ENCODE data around the gene RIMBP2. TPM values are rescaled to one million over a fixed set of nuclear protein-coding genes. Genes with fewer than 3 reads are reported as not detected.
"Not testable (repeated sequence)": the region's sequence is repeated elsewhere in the genome, so short reads cannot be mapped to it uniquely, and the experiment has no call there.

Gene RIMBP2
- total RNA-seq, 1 experiment from 2014 or later, result 2.1 TPM

GRCh38 chr12:130593056-130593455 lies 123.0 kb downstream of the RIMBP2 start:
- H3K27me3 ChIP-seq (ENCODE audit: control insufficient read depth, insufficient read depth, low read length), result no peaks in the 10 kb centered on the region
- no peak overlapping the region for H3K4me3 ChIP-seq (ENCODE audit: insufficient read depth, low read depth, low read length)
- DNase-seq, result no peak
- no peaks in the 10 kb centered on the region for H3K36me3 ChIP-seq (replicated peaks; ENCODE audit: control insufficient read depth, insufficient read depth, low read length)

GRCh38 chr12:130592641-130593040 lies 123.5 kb downstream of the RIMBP2 start:
- Histone ChIP-seq H3K36me3 (replicated peaks; ENCODE audit: control insufficient read depth, insufficient read depth, low read length) (no peaks in the 10 kb centered on the region), H3K4me3 (ENCODE audit: insufficient read depth, low read depth, low read length) (no peak overlapping the region), H3K27me3 (ENCODE audit: control insufficient read depth, insufficient read depth, low read length) (no peaks in the 10 kb centered on the region)
- no peak for DNase-seq

DNA sequence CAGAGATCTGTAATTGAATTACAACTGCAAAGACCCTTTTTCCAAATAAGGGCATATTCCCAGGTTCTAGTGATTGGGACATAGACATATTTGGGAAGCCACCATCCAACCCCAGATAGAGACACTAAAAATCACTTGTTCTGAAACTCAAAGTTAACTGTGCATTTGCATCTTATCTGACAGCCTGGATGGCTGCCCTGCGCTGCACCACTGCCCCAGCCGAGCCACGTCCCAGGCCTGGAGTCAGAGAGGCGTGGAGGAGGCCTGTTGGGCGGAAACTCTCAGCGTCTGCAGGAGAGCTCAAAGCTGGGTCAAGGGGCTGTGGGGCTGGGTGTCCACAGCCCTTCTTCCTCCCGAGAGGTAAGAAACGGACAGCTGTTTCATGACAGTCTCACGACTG lies 124.4 kb downstream of the RIMBP2 start:
- Histone ChIP-seq H3K36me3 (replicated peaks; ENCODE audit: control insufficient read depth, insufficient read depth, low read length) (no peaks in the 10 kb centered on the region), H3K4me3 (ENCODE audit: insufficient read depth, low read depth, low read length) (no peak overlapping the region), H3K27me3 (ENCODE audit: control insufficient read depth, insufficient read depth, low read length) (no peaks in the 10 kb centered on the region)
- no peak for DNase-seq

DNA sequence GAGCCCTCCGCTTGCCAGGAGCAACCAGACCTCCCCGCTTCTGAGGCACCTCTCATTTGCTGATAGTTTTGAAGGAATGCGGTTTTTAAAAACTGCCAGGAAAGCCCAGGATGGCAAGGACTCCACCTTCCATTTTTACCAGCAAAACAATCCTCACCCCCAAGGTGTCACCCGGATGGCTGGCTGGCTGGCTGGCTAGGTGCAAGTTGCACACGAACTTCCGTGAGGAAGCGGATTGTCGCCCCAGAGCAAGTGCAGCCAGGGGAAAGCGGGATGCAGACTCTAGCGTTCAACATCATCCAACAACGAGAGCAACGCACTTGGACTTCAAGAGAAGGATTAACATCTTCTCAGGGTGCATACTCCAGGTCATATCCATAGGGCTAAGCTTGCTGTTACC lies 125.4 kb downstream of the RIMBP2 start:
- H3K27me3 ChIP-seq (ENCODE audit: control insufficient read depth, insufficient read depth, low read length), result no peaks in the 10 kb centered on the region
- no peaks in the 10 kb centered on the region for H3K36me3 ChIP-seq (replicated peaks; ENCODE audit: control insufficient read depth, insufficient read depth, low read length)
- H3K4me3 ChIP-seq (ENCODE audit: insufficient read depth, low read depth, low read length), result no peak overlapping the region
- DNase-seq, result no peak

GRCh38 chr12:130589540-130590317 lies 126.4 kb downstream of the RIMBP2 start:
- H3K4me3 ChIP-seq (ENCODE audit: insufficient read depth, low read depth, low read length), result no peak overlapping the region
- H3K27me3 ChIP-seq (ENCODE audit: control insufficient read depth, insufficient read depth, low read length), result no peaks in the 10 kb centered on the region
- DNase-seq, result no peak
- H3K36me3 ChIP-seq (replicated peaks; ENCODE audit: control insufficient read depth, insufficient read depth, low read length), result no peaks in the 10 kb centered on the region

DNA sequence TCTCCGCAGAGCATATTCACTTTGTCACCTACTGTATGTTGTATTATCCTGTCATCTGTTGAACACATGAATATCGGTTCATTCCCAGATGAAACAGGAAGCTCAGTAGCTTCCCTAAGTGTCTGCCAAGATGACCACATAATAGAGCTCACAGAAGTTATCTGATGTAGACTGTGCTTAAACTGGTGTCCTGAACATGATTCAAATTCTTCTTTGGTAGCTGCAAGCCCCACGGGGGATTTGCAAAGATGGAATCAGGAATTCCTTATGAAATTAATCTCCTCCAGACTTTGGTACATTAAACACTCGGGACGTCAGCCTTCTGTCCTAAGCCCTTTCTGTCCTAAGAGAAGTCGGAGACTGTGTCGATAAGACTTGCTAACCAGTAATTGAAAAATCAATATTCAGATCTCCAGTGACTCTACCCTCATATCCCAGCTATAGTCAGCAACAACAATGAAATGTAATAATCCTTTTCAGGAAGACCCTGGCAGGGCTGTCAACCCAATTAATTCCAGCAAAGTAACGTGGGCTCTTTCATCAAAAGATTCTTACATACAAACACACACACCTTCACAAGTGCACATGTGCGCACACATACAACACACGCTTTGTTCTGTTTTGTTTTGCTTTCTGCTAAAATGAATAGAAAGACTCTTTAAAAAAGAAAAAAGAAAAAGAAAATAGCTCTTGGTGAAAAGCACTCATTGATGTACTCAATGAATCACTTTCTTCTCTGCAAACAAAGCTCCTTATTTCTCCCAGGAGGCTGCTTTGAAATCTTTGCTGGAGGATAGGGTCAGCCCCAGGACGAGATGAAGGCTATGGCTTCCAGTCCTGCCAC lies 127.2 kb downstream of the RIMBP2 start:
- DNase-seq, result no peak
- H3K36me3 ChIP-seq (replicated peaks; ENCODE audit: control insufficient read depth, insufficient read depth, low read length), result no peaks in the 10 kb centered on the region
- H3K4me3 ChIP-seq (ENCODE audit: insufficient read depth, low read depth, low read length), result no peak overlapping the region
- no peaks in the 10 kb centered on the region for H3K27me3 ChIP-seq (ENCODE audit: control insufficient read depth, insufficient read depth, low read length)

DNA sequence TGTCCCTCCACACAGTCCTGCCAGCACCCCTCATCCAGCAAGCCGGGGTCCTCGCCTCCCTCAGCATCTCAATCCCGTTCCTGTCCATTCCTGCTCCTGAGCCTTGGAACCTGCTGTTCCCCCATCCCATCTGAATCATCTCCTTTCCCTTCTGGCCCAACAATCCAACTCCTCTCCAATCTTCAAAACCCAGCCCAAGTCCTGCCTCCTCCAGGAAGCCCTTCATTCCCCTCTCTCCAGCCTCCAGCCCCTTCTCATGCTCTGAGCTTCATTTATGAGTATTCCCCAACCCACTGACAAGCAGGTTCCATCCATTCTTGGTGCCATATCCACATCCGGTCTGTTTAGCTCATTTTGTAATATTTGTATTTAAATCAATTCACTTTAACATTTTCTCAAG lies 128.1 kb downstream of the RIMBP2 start:
- H3K4me3 ChIP-seq (ENCODE audit: insufficient read depth, low read depth, low read length), result no peak overlapping the region
- no peaks in the 10 kb centered on the region for H3K27me3 ChIP-seq (ENCODE audit: control insufficient read depth, insufficient read depth, low read length)
- H3K36me3 ChIP-seq (replicated peaks; ENCODE audit: control insufficient read depth, insufficient read depth, low read length), result no peaks in the 10 kb centered on the region
- no peak for DNase-seq

DNA sequence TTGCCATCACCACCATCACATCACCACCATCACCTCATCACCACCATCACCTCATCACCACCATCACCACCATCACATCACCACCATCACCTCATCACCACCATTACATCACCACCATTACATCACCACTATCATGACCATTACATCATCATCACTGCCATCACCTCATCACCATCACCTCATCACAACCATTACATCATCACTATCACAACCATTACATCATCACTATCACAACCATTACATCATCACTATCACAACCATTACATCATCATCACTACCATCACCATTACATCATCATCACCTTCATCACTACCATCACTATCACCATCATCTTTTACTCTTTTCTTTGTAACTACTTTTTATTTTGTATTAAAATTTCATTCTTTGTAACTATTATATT lies 131.6 kb downstream of the RIMBP2 start:
- H3K4me3 ChIP-seq (ENCODE audit: insufficient read depth, low read depth, low read length); H3K27me3 ChIP-seq (ENCODE audit: control insufficient read depth, insufficient read depth, low read length); H3K36me3 ChIP-seq (replicated peaks; ENCODE audit: control insufficient read depth, insufficient read depth, low read length); DNase-seq: not testable (repeated sequence)

GRCh38 chr12:130583800-130584199 lies 132.3 kb downstream of the RIMBP2 start:
- Histone ChIP-seq H3K27me3 (ENCODE audit: control insufficient read depth, insufficient read depth, low read length) (no peaks in the 10 kb centered on the region), H3K4me3 (ENCODE audit: insufficient read depth, low read depth, low read length) (no peak overlapping the region), H3K36me3 (replicated peaks; ENCODE audit: control insufficient read depth, insufficient read depth, low read length) (no peaks in the 10 kb centered on the region)
- no peak for DNase-seq

DNA sequence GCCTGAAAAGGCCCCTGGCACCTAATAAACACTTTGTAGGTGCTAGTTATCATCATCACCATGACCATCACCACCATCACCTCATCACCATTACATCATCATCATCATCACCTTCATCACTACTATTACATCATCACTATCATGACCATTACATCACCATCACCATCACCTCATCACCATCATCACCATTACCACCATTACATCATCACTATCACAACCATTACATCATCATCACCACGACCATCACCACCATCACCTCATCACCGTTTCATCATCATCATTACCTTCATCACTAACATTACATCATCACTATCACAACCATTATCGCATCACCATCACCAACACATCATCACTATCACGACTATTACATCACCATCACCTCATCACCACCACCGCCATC lies 132.8 kb downstream of the RIMBP2 start:
- Histone ChIP-seq H3K27me3 (ENCODE audit: control insufficient read depth, insufficient read depth, low read length) (no peaks in the 10 kb centered on the region), H3K36me3 (replicated peaks; ENCODE audit: control insufficient read depth, insufficient read depth, low read length) (no peaks in the 10 kb centered on the region), H3K4me3 (ENCODE audit: insufficient read depth, low read depth, low read length) (no peak overlapping the region)
- no peak for DNase-seq

DNA sequence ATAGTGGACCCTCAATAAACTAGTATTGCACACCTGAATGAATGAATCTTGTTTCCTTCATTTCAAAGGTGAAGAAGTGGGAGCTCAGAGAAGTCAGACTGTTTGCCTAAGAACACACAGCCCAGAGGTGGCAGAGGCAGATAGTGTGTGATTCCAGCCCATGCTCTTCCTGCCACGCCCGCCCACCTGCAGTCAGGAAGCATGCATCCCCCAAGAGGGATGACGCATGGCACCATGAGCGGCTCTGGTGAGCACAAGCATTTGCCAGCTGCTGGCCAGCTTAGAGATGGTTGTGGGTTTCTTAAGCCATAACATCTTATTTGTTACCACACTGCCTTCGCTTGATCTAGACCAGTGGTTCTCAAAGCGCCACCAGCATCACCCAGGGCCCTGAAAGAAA lies 133.8 kb downstream of the RIMBP2 start:
- no peak overlapping the region for H3K4me3 ChIP-seq (ENCODE audit: insufficient read depth, low read depth, low read length)
- H3K27me3 ChIP-seq (ENCODE audit: control insufficient read depth, insufficient read depth, low read length), result no peaks in the 10 kb centered on the region
- no peak for DNase-seq
- no peaks in the 10 kb centered on the region for H3K36me3 ChIP-seq (replicated peaks; ENCODE audit: control insufficient read depth, insufficient read depth, low read length)

- H3K27me3 ChIP-seq (ENCODE audit: control insufficient read depth, insufficient read depth, low read length), result no peaks in the 10 kb centered on the region
- no peaks in the 10 kb centered on the region for H3K36me3 ChIP-seq (replicated peaks; ENCODE audit: control insufficient read depth, insufficient read depth, low read length)
- H3K4me3 ChIP-seq (ENCODE audit: insufficient read depth, low read depth, low read length), result no peak overlapping the region
- DNase-seq, result no peak
Observed at GRCh38 chr12:130581782-130582181, 134.3 kb downstream of the RIMBP2 start.

DNA sequence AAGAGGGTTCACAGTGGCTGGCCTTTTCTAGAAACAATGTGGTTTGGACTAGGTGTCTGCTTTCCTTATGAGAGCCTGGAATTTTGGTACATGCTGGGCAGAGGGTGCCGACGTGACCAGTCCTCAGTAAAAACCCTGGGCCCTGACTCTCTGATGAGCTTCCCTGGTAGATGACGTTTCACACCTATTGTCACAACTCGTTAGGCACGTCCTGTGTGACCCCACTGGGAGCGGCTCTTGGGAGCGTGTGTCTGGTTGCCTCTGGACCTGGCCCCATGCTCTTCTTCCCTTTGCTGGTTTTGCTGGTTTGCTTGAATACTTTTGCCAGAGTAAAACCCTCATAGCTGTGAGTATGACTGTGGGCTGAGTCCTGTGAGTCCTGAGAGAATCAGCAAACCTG lies 136.9 kb downstream of the RIMBP2 start:
- no peaks in the 10 kb centered on the region for H3K36me3 ChIP-seq (replicated peaks; ENCODE audit: control insufficient read depth, insufficient read depth, low read length)
- H3K27me3 ChIP-seq (ENCODE audit: control insufficient read depth, insufficient read depth, low read length), result no peaks in the 10 kb centered on the region
- no peak for DNase-seq
- H3K4me3 ChIP-seq (ENCODE audit: insufficient read depth, low read depth, low read length), result no peak overlapping the region

GRCh38 chr12:130577351-130577750 lies 138.7 kb downstream of the RIMBP2 start:
- no peak overlapping the region for H3K4me3 ChIP-seq (ENCODE audit: insufficient read depth, low read depth, low read length)
- no peak for DNase-seq
- no peaks in the 10 kb centered on the region for H3K27me3 ChIP-seq (ENCODE audit: control insufficient read depth, insufficient read depth, low read length)
- H3K36me3 ChIP-seq (replicated peaks; ENCODE audit: control insufficient read depth, insufficient read depth, low read length), result no peaks in the 10 kb centered on the region

GRCh38 chr12:130576371-130576816 lies 139.7 kb downstream of the RIMBP2 start:
- no peak for DNase-seq
- Histone ChIP-seq H3K36me3 (replicated peaks; ENCODE audit: control insufficient read depth, insufficient read depth, low read length) (no peaks in the 10 kb centered on the region), H3K27me3 (ENCODE audit: control insufficient read depth, insufficient read depth, low read length) (no peaks in the 10 kb centered on the region), H3K4me3 (ENCODE audit: insufficient read depth, low read depth, low read length) (no peak overlapping the region)
